GM06990 (cell line): ENCODE measurements around the gene CCDC194.

Experiments used
- DNase-seq: peaks from one replicate; pipeline ENCODE4 v3.0.0-alpha.2; 2011; ENCODE audit not compliant: insufficient read length; ENCODE audit errors: extremely low read depth
- H3K27me3 ChIP-seq: replicated peaks from 2 replicates; pipeline ENCODE4 v1.6.0; 2011; ENCODE audit warnings: low read length; ENCODE audit not compliant: control insufficient read depth, insufficient read depth
- H3K36me3 ChIP-seq: 2 replicates; pipeline ENCODE4 v1.5.1; 2011; ENCODE audit warnings: low read length; ENCODE audit not compliant: control insufficient read depth, insufficient read depth
- H3K4me3 ChIP-seq: replicated peaks from 2 replicates; pipeline ENCODE4 v1.5.1; 2011; ENCODE audit warnings: low read depth, mild to moderate bottlenecking, control low read depth, low read length
- CTCF ChIP-seq: IDR thresholded peaks from 2 replicates; pipeline ENCODE4 v1.5.1; 2011; ENCODE audit warnings: low read length, control low read depth, mild to moderate bottlenecking, inconsistent platforms; ENCODE audit not compliant: insufficient read depth, poor library complexity, severe bottlenecking

CCDC194 gene

GRCh38 chr19:17405250-17406045 lies 11.5 kb upstream of the CCDC194 start, which contains the start of gene BST2:
Gene BST2 (minus strand): TSS chr19:17405630. CDS start chr19:17405575, 55 bp downstream.
- TF ChIP-seq CTCF, result no peak
- peak; percentile 76 for DNase-seq
- peak within 1 kb of the TSS; percentile 98 for H3K4me3 ChIP-seq
- peaks cover 18% of the 10 kb centered on the region for H3K36me3 ChIP-seq
- no peaks in the 10 kb centered on the region for H3K27me3 ChIP-seq

- H3K4me3 ChIP-seq, result peak overlapping the region; percentile 98
- no peak for TF ChIP-seq CTCF
- no peaks in the 10 kb centered on the region for H3K27me3 ChIP-seq
- DNase-seq, result no peak
- H3K36me3 ChIP-seq, result peaks cover 20% of the 10 kb centered on the region
Observed at GRCh38 chr19:17404621-17405249, 10.7 kb upstream of the CCDC194 start.

- Histone ChIP-seq H3K36me3 (peaks cover 23% of the 10 kb centered on the region), H3K27me3 (no peaks in the 10 kb centered on the region), H3K4me3 (peak overlapping the region; percentile 98)
- no peak for DNase-seq
- no peak for TF ChIP-seq CTCF
Observed at GRCh38 chr19:17404015-17404414, 10.0 kb upstream of the CCDC194 start.

GRCh38 chr19:17402982-17403855 lies 9.2 kb upstream of the CCDC194 start:
- Histone ChIP-seq H3K27me3 (no peaks in the 10 kb centered on the region), H3K4me3 (peak overlapping the region; percentile 98), H3K36me3 (peaks cover 25% of the 10 kb centered on the region)
- no peak for TF ChIP-seq CTCF
- no peak for DNase-seq

GRCh38 chr19:17401628-17402027 lies 7.6 kb upstream of the CCDC194 start:
- no peak for TF ChIP-seq CTCF
- H3K4me3 ChIP-seq, result no peak overlapping the region
- peaks cover 29% of the 10 kb centered on the region for H3K36me3 ChIP-seq
- H3K27me3 ChIP-seq, result no peaks in the 10 kb centered on the region
- no peak for DNase-seq
